Activated CD4-positive, alpha-beta memory T cell treated with anti-CD3 and anti-CD28 coated beads for 36 hours (primary cell): ENCODE data around the gene LARP6. TPM values are rescaled to one million over a fixed set of nuclear protein-coding genes. Genes with fewer than 3 reads are reported as not detected.

Experiments used
- CTCF ChIA-PET: fragments of 350-600 bp; sonication (Branson Sonifier 250); formaldehyde crosslinking; loops from one replicate; lab custom pipeline; 2021; ENCODE audit warnings: antibody characterized with exemption, inconsistent platforms; lab: Charles Lee
- POLR2A ChIA-PET: fragments of 350-600 bp; sonication (Branson Sonifier 250); formaldehyde crosslinking; loops from one replicate; lab custom pipeline; 2021; ENCODE audit warnings: antibody characterized with exemption; lab: Charles Lee
- DNase-seq: peaks from one replicate; pipeline ENCODE4 v3.0.0-alpha.2; 2020
- H3K27ac Mint-ChIP-seq: one replicate; pipeline ENCODE4 v1.8.0; 2021; ENCODE audit warnings: mixed read lengths
- H3K27me3 Mint-ChIP-seq: one replicate; pipeline ENCODE4 v1.8.0; 2021; ENCODE audit warnings: mixed read lengths
- H3K36me3 Mint-ChIP-seq: one replicate; pipeline ENCODE4 v1.8.0; 2021; ENCODE audit warnings: mixed read lengths
- H3K4me1 Mint-ChIP-seq: one replicate; pipeline ENCODE4 v1.8.0; 2021; ENCODE audit warnings: low read depth, mixed read lengths
- H3K4me3 Mint-ChIP-seq: one replicate; pipeline ENCODE4 v1.8.0; 2021; ENCODE audit warnings: mild to moderate bottlenecking, mixed read lengths
- H3K9me3 Mint-ChIP-seq: one replicate; pipeline ENCODE4 v1.8.0; 2021; ENCODE audit warnings: mixed read lengths
- intact Hi-C: fragments of 100-400 bp; cut with micrococcal nuclease; formaldehyde crosslinking; loops from one replicate; pipeline ENCODE4 v1.15.1; 2023
- total RNA-seq, 2 experiments: library from RNA; stranded (reverse); gene quantifications; one replicate each; pipeline ENCODE4 v1.2.3, GENCODE V29; 2021

Gene LARP6
- total RNA-seq, 2 experiments from 2014 or later: 0.17 TPM; not detected in 1

- DNase-seq: no peak
- Mint-ChIP-seq H3K4me3 (no peak overlapping the region), H3K4me1 (no peaks in the 10 kb centered on the region), H3K9me3 (no peaks in the 10 kb centered on the region), H3K36me3 (no peaks in the 10 kb centered on the region), H3K27me3 (peaks cover 4% of the 10 kb centered on the region), H3K27ac (no peak overlapping the region)
- ChIA-PET CTCF (interaction anchor here (1.4 kb wide), 1 partner anchor 10 kb away, joined by 4 read pairs; no protein-coding TSS in a partner anchor), POLR2A (no interaction called here)
- intact Hi-C loops: no loop called here
Measured at GRCh38 chr15:70834999-70835398, 19.0 kb downstream of the LARP6 start.

- Mint-ChIP-seq H3K9me3 (no peaks in the 10 kb centered on the region), H3K4me1 (no peaks in the 10 kb centered on the region), H3K27ac (no peak overlapping the region), H3K4me3 (no peak overlapping the region), H3K27me3 (peaks cover 4% of the 10 kb centered on the region), H3K36me3 (no peaks in the 10 kb centered on the region)
- ChIA-PET CTCF (interaction anchor here (1.4 kb wide), 1 partner anchor 10 kb away, joined by 4 read pairs; no protein-coding TSS in a partner anchor), POLR2A (no interaction called here)
- no peak for DNase-seq
- intact Hi-C loops: no loop called here
Measured at GRCh38 chr15:70833861-70834765, 19.8 kb downstream of the LARP6 start.

GRCh38 chr15:70833422-70833821 lies 20.5 kb downstream of the LARP6 start:
- no peak overlapping the region for H3K4me3 Mint-ChIP-seq
- intact Hi-C loops: no loop called here
- CTCF ChIA-PET: interaction anchor here (0.8 kb wide), 1 partner anchor 110 kb away, joined by 3 read pairs; no protein-coding TSS in a partner anchor
- no peaks in the 10 kb centered on the region for H3K9me3 Mint-ChIP-seq
- H3K36me3 Mint-ChIP-seq: no peaks in the 10 kb centered on the region
- POLR2A ChIA-PET: no interaction called here
- H3K4me1 Mint-ChIP-seq: no peaks in the 10 kb centered on the region
- H3K27me3 Mint-ChIP-seq: peaks cover 4% of the 10 kb centered on the region
- H3K27ac Mint-ChIP-seq: no peak overlapping the region
- no peak for DNase-seq

GRCh38 chr15:70832176-70832575 lies 21.8 kb downstream of the LARP6 start:
- H3K36me3 Mint-ChIP-seq: no peaks in the 10 kb centered on the region
- intact Hi-C loops: no loop called here
- no peaks in the 10 kb centered on the region for H3K9me3 Mint-ChIP-seq
- H3K27ac Mint-ChIP-seq: no peak overlapping the region
- H3K4me3 Mint-ChIP-seq: no peak overlapping the region
- CTCF ChIA-PET: no interaction called here
- no peak for DNase-seq
- peaks cover 4% of the 10 kb centered on the region for H3K27me3 Mint-ChIP-seq
- no peaks in the 10 kb centered on the region for H3K4me1 Mint-ChIP-seq
- POLR2A ChIA-PET: no interaction called here

GRCh38 chr15:70831094-70831911 lies 22.7 kb downstream of the LARP6 start:
- H3K4me3 Mint-ChIP-seq: no peak overlapping the region
- no peak overlapping the region for H3K27ac Mint-ChIP-seq
- DNase-seq: no peak
- H3K36me3 Mint-ChIP-seq: no peaks in the 10 kb centered on the region
- no peaks in the 10 kb centered on the region for H3K9me3 Mint-ChIP-seq
- ChIA-PET CTCF (no interaction called here), POLR2A (no interaction called here)
- H3K27me3 Mint-ChIP-seq: peaks cover 3% of the 10 kb centered on the region
- intact Hi-C loops: no loop called here
- H3K4me1 Mint-ChIP-seq: no peaks in the 10 kb centered on the region

- no peak for DNase-seq
- POLR2A ChIA-PET: interaction anchor here (0.5 kb wide), 1 partner anchor 42 kb away, joined by 3 read pairs; no protein-coding TSS in a partner anchor
Measured at GRCh38 chr15:70830615-70831014, 23.3 kb downstream of the LARP6 start.

GRCh38 chr15:70829371-70830166 lies 24.4 kb downstream of the LARP6 start:
- intact Hi-C loops: loop anchor here (5.0 kb wide), 1 partner anchor 613 kb away; no protein-coding TSS in a partner anchor
- POLR2A ChIA-PET: interaction anchor here (0.5 kb wide), 1 partner anchor 43 kb away, joined by 3 read pairs; no protein-coding TSS in a partner anchor

More at GRCh38 chr15:70830615-70831014, 23.3 kb downstream of the LARP6 start:
- H3K36me3 Mint-ChIP-seq: no peaks in the 10 kb centered on the region
- H3K27me3 Mint-ChIP-seq: peaks cover 2% of the 10 kb centered on the region
- no peak overlapping the region for H3K4me3 Mint-ChIP-seq
- intact Hi-C loops: no loop called here
- H3K4me1 Mint-ChIP-seq: no peaks in the 10 kb centered on the region
- CTCF ChIA-PET: interaction anchor here (0.9 kb wide), 1 partner anchor 19 kb away, joined by 3 read pairs; no protein-coding TSS in a partner anchor
- H3K27ac Mint-ChIP-seq: no peak overlapping the region
- H3K9me3 Mint-ChIP-seq: no peaks in the 10 kb centered on the region

GRCh38 chr15:70827721-70828120 lies 26.2 kb downstream of the LARP6 start:
- Mint-ChIP-seq H3K4me3 (no peak overlapping the region), H3K27me3 (peaks cover 9% of the 10 kb centered on the region), H3K4me1 (no peaks in the 10 kb centered on the region), H3K27ac (no peak overlapping the region), H3K36me3 (no peaks in the 10 kb centered on the region), H3K9me3 (no peaks in the 10 kb centered on the region)
- intact Hi-C loops: loop anchor here (5.0 kb wide), 1 partner anchor 615 kb away; no protein-coding TSS in a partner anchor
- POLR2A ChIA-PET: no interaction called here
- no peak for DNase-seq
- CTCF ChIA-PET: no interaction called here

More at GRCh38 chr15:70829371-70830166, 24.4 kb downstream of the LARP6 start:
- no peak for DNase-seq
- no peak overlapping the region for H3K27ac Mint-ChIP-seq
- CTCF ChIA-PET: no interaction called here
- no peaks in the 10 kb centered on the region for H3K9me3 Mint-ChIP-seq
- H3K4me1 Mint-ChIP-seq: no peaks in the 10 kb centered on the region
- peaks cover 5% of the 10 kb centered on the region for H3K27me3 Mint-ChIP-seq
- H3K36me3 Mint-ChIP-seq: no peaks in the 10 kb centered on the region
- no peak overlapping the region for H3K4me3 Mint-ChIP-seq

- H3K27me3 Mint-ChIP-seq: peaks cover 10% of the 10 kb centered on the region
- no peaks in the 10 kb centered on the region for H3K4me1 Mint-ChIP-seq
- H3K9me3 Mint-ChIP-seq: no peaks in the 10 kb centered on the region
- intact Hi-C loops: loop anchor here (5.0 kb wide), 1 partner anchor 616 kb away; no protein-coding TSS in a partner anchor
- POLR2A ChIA-PET: no interaction called here
- no peak overlapping the region for H3K27ac Mint-ChIP-seq
- no peaks in the 10 kb centered on the region for H3K36me3 Mint-ChIP-seq
- DNase-seq: no peak
- H3K4me3 Mint-ChIP-seq: no peak overlapping the region
- CTCF ChIA-PET: no interaction called here
Measured at GRCh38 chr15:70826634-70827033, 27.3 kb downstream of the LARP6 start.

GRCh38 chr15:70825841-70826240 lies 28.1 kb downstream of the LARP6 start:
- ChIA-PET CTCF (interaction anchor here (0.7 to 1.9 kb wide), 8 partner anchors 8 to 615 kb away, joined by 3 to 9 read pairs (median 4); no protein-coding TSS in a partner anchor), POLR2A (interaction anchor here (0.8 kb wide), 1 partner anchor 31 kb away, joined by 3 read pairs; no protein-coding TSS in a partner anchor)
- no peak for DNase-seq
- peaks cover under 1% of the 10 kb centered on the region for H3K9me3 Mint-ChIP-seq
- no peaks in the 10 kb centered on the region for H3K4me1 Mint-ChIP-seq
- H3K36me3 Mint-ChIP-seq: no peaks in the 10 kb centered on the region
- intact Hi-C loops: loop anchor here (5.0 kb wide), 1 partner anchor 616 kb away; no protein-coding TSS in a partner anchor
- no peak overlapping the region for H3K27ac Mint-ChIP-seq
- H3K27me3 Mint-ChIP-seq: peaks cover 10% of the 10 kb centered on the region
- H3K4me3 Mint-ChIP-seq: no peak overlapping the region

GRCh38 chr15:70823196-70823595 lies 30.8 kb downstream of the LARP6 start:
- peaks cover 10% of the 10 kb centered on the region for H3K27me3 Mint-ChIP-seq
- ChIA-PET POLR2A (interaction anchor here (0.6 kb wide), 1 partner anchor 955 kb away, joined by 3 read pairs; no protein-coding TSS in a partner anchor), CTCF (no interaction called here)
- intact Hi-C loops: no loop called here
- H3K4me1 Mint-ChIP-seq: no peaks in the 10 kb centered on the region
- no peak overlapping the region for H3K4me3 Mint-ChIP-seq
- no peak for DNase-seq
- peaks cover 4% of the 10 kb centered on the region for H3K9me3 Mint-ChIP-seq
- H3K36me3 Mint-ChIP-seq: no peaks in the 10 kb centered on the region
- no peak overlapping the region for H3K27ac Mint-ChIP-seq
